HPDE6-E6E7 (cell line): ENCODE data around the gene TMEM145.
"Not testable (repeated sequence)": the region's sequence is repeated elsewhere in the genome, so short reads cannot be mapped to it uniquely, and the experiment has no call there.

Source experiments
- DNase-seq: peaks from one replicate; pipeline ENCODE4 v3.0.0; 2011; ENCODE audit warnings: missing footprints; ENCODE audit errors: extremely low spot score

TMEM145 gene

GRCh38 chr19:42313840-42314755 lies 989 bp downstream of the TMEM145 start:
- no peak for DNase-seq

DNA sequence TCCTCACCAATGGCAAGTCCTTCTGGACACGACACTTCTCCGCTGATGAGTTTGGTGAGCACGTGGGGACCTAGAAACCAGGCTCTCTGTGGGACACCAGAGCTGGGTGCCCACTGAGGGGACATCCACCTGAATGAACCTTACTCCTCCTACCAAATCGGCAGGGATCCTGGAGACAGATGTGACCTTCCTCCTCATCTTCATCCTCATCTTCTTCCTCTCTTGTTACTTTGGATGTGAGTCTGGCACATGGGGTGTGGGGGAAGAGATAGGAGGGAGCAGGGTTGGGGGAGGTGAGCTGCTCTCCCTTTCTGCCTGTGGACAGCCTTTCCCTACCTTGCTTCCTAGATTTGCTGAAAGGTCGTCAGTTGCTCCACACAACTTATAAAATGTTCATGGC lies 1.9 kb downstream of the TMEM145 start:
- DNase-seq, result no peak

GRCh38 chr19:42316223-42317211 lies 3.4 kb downstream of the TMEM145 start:
- DNase-seq, result no peak

GRCh38 chr19:42317535-42317934 lies 4.4 kb downstream of the TMEM145 start:
- no peak for DNase-seq

DNA sequence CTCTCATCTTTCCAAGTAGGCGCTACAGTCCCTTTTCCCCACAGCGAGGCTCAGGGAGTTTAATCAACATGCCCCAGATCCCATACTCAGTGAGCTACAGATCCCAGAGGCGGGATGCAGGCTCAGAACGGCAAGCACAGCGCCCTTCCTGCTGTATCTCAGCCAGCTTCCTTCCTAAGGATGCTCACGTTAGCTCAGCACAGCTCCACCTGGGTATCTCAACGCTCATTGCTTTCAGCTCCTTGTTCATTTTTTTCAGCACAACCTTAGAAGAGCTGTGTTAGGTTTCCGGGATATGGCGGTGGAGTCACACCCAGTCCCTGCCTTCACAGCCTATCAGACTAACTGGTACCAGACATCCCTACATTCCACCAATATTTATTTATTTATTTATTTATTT lies 9.2 kb downstream of the TMEM145 start:
- DNase-seq, result no peak

GRCh38 chr19:42323473-42323851 lies 10.4 kb downstream of the TMEM145 start:
- DNase-seq, result no peak

DNA sequence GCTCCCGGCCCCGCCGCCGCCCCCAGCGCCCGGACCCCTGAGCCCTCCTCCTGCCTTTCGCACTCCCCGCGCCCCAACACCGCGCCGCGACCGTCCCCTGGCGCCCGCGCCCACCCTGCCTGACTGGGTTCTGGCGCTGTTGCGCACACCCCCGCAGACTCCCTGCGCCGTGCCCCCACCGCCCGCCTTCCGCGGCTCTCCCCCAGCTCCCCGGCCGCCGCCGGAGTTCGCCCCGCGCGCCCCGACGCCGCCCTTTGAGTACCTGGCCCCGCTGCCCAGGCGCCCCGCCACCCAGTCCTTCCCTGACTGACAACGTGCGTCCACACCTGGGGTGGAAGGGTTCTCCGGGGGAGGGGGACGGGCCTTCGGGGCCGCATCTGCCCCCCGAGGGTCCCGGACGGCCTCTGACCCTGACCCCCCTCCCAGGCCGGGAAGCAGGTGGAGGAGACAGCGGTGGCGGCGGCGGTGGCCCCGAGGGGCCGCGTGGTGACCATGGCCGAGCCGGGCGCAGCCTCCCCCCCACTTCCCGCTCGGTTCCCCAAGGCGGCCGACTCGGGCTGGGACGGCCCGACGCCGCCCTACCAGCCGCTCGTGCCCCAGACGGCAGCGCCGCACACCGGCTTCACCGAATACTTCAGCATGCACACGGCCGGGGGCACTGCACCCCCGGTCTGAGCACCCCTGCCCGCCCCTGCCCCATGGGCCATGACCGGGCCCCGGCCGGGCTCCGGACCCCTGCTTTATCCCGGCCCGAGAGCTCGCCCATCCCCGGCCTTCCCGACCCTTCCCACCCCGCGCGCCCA lies 10.9 kb downstream of the TMEM145 start:
- DNase-seq, result no peak

GRCh38 chr19:42324655-42325307 lies 11.7 kb downstream of the TMEM145 start:
- no peak for DNase-seq

DNA sequence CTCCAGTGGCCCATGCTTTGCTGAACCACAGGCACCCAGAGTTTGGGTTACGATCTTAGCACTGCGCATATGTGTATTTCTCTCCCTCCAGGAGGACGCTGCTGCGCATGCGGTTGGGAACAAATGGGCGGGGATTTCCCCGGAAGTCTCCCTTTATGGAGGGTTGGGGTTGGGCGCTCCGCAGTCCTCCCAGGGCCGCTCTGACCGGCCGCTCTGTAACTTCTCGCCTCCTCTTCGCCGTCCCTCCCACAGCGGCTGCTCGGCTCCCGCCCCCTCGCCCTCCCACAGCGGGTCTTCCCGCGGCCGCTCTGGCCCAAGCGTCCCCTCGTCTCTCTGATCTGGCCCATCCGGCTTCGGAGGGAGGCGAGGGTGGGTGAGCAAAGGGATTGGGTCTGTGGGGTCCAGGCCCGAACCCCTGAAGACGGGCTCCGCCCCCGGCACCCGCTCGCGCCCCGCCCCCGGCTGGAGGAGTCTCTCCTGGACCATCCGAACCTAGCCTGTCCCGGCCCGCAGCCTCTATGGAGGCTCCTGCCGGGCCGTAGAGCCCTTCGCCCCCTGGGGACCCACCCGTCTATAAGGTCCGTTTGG lies 12.3 kb downstream of the TMEM145 start, which contains the start of gene MEGF8:
Gene MEGF8 (plus strand): TSS at position 328 of the 588 bp plus-strand sequence. CDS start 609 bp downstream, outside the sequence.
- peak; percentile 98 for DNase-seq

DNA sequence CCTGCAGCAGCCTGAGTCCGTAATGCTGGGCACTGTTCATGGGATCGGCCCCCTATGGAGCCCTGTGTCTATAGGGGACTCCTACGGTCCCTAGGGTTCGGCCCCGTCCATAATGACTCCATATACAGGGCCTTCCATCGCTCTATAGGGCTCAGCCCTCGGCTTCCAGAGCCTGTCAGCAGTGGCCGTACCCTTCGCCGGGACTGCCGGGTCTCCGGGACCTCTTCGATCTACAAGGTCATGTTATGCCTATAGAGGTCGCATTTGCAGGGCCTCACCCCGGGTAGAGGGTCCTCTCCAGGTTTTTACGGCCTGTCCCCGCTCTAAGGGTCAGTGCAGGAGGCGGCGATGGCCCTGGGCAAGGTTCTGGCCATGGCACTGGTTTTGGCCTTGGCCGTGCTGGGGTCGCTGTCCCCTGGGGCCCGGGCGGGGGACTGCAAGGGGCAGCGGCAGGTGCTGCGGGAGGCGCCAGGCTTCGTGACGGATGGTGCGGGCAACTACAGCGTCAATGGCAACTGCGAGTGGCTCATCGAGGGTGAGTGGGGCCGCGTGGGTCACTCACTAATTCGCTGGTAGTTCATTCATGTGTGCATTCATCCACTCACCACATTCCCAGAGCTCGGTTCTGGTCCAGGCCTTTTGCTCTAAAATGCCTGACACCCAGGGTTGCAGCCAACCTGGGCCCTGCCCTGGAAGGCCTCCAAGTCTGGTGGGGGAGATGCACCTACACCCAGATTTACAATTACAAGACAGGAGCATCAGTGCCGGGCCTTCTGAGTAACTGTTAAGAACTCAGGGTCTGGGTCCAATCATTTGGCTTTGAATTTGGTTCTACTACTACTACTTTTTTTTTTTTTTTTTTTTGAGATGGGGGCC lies 13.0 kb downstream of the TMEM145 start:
- no peak for DNase-seq

GRCh38 chr19:42326969-42327368 lies 13.9 kb downstream of the TMEM145 start:
- no peak for DNase-seq

GRCh38 chr19:42327381-42327780 lies 14.3 kb downstream of the TMEM145 start:
- no peak for DNase-seq

GRCh38 chr19:42328106-42328505 lies 15.0 kb downstream of the TMEM145 start:
- DNase-seq, result no peak

GRCh38 chr19:42328854-42329253 lies 15.7 kb downstream of the TMEM145 start:
- DNase-seq, result no peak

GRCh38 chr19:42330241-42330711 lies 17.2 kb downstream of the TMEM145 start:
- no peak for DNase-seq

- not testable (repeated sequence) for DNase-seq
Measured at GRCh38 chr19:42331333-42331732, 18.2 kb downstream of the TMEM145 start.

DNA sequence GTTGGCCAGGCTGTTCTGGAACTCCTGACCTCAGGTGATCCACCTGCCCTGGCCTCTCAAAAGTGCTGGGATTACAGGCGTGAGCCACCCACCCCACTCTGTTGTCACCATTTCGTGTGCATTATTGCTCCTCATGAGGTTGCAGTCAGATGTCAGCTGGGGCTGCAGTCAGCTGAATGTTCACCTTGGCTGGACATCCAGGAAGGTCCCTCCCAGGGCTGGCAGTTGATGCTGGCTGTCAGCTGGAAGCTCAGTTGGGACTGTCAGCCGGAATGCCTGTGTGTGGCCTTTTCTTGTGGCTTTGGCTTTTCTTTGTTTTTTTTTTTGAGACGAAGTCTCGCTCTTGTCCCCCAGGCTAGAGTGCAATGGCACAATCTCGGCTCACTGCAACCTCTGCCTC lies 18.9 kb downstream of the TMEM145 start:
- no peak for DNase-seq

DNA sequence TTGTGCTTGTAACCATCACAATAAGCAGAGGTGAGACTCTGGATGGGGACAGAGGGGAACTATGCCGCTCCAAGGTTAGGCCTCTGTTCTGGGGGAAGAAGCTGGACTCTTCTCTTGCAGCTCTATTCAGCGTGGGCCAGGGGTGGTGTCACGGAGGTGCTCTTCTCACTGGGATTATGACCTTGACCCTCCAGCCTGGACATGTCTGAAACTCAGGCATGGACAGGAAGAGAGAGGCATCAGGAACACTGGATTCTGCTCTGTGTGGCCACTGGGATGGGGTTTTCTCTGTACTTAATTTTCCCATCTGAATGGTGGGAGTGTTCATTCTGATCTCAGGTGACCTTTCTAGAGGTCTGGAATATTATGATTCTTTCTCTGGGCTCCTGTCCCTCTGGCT lies 19.9 kb downstream of the TMEM145 start:
- DNase-seq, result no peak

- DNase-seq, result no peak
Measured at GRCh38 chr19:42333975-42334696, 21.0 kb downstream of the TMEM145 start.
